Fibroblast of mammary gland (primary cell): Measurements from ENCODE around the gene PTPRE.

Experiments
- DNase-seq: peaks from one replicate; pipeline ENCODE4 v3.0.0-alpha.2; 2010; ENCODE audit warnings: low read depth
- H3K4me3 ChIP-seq: 2 replicates; pipeline ENCODE4 v1.5.1; 2011; ENCODE audit warnings: low read depth, mild to moderate bottlenecking, low read length, moderate library complexity; ENCODE audit not compliant: control insufficient read depth
- TF ChIP-seq, protein P1 (sequence below): conservative IDR thresholded peaks from 2 replicates; pipeline ENCODE4 v1.5.1; 2011; ENCODE audit warnings: low read depth, low read length, inconsistent platforms; ENCODE audit not compliant: control insufficient read depth, insufficient read depth

PTPRE gene

GRCh38 chr10:128001849-128002248 is 94.9 kb downstream of the PTPRE start:
- TF ChIP-seq, protein P1, sequence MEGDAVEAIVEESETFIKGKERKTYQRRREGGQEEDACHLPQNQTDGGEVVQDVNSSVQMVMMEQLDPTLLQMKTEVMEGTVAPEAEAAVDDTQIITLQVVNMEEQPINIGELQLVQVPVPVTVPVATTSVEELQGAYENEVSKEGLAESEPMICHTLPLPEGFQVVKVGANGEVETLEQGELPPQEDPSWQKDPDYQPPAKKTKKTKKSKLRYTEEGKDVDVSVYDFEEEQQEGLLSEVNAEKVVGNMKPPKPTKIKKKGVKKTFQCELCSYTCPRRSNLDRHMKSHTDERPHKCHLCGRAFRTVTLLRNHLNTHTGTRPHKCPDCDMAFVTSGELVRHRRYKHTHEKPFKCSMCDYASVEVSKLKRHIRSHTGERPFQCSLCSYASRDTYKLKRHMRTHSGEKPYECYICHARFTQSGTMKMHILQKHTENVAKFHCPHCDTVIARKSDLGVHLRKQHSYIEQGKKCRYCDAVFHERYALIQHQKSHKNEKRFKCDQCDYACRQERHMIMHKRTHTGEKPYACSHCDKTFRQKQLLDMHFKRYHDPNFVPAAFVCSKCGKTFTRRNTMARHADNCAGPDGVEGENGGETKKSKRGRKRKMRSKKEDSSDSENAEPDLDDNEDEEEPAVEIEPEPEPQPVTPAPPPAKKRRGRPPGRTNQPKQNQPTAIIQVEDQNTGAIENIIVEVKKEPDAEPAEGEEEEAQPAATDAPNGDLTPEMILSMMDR = no peak
- DNase-seq = no peak
- H3K4me3 ChIP-seq = no peak overlapping the region

- TF ChIP-seq, protein P1 = no peak
- DNase-seq = no peak
- H3K4me3 ChIP-seq = no peak overlapping the region
Observed at GRCh38 chr10:128003521-128003920, 96.6 kb downstream of the PTPRE start.

GRCh38 chr10:128005858-128006257 is 99.0 kb downstream of the PTPRE start:
- no peak overlapping the region for H3K4me3 ChIP-seq
- TF ChIP-seq, protein P1 = no peak
- DNase-seq = no peak

- TF ChIP-seq, protein P1 = no peak
- DNase-seq = no peak
Observed at GRCh38 chr10:128007056-128007455, 100.2 kb downstream of the PTPRE start.

GRCh38 chr10:128007971-128008370 is 101.1 kb downstream of the PTPRE start:
- TF ChIP-seq, protein P1 = no peak
- no peak overlapping the region for H3K4me3 ChIP-seq
- no peak for DNase-seq

More at GRCh38 chr10:128007056-128007455, 100.2 kb downstream of the PTPRE start:
- H3K4me3 ChIP-seq = no peak overlapping the region

GRCh38 chr10:128008521-128009250 is 101.8 kb downstream of the PTPRE start:
- TF ChIP-seq, protein P1 = no peak
- no peak for DNase-seq
- no peak overlapping the region for H3K4me3 ChIP-seq
